HTR-8/SVneo (cell line): ENCODE measurements around the gene ARHGEF12.
A peak's percentile ranks its signal among the peaks of the same experiment; 100 is the strongest.

ENCODE experiments used
- DNase-seq: peaks from one replicate; pipeline ENCODE4 v3.0.0; 2011; ENCODE audit warnings: low spot score, mixed read lengths; ENCODE audit not compliant: insufficient read length
- FAIRE-seq: peaks from 2 replicates; lab custom pipeline; 2011; peaks lifted over from hg19 to GRCh38; lab: Jason Lieb, UNC

The ARHGEF12 gene, protein sequence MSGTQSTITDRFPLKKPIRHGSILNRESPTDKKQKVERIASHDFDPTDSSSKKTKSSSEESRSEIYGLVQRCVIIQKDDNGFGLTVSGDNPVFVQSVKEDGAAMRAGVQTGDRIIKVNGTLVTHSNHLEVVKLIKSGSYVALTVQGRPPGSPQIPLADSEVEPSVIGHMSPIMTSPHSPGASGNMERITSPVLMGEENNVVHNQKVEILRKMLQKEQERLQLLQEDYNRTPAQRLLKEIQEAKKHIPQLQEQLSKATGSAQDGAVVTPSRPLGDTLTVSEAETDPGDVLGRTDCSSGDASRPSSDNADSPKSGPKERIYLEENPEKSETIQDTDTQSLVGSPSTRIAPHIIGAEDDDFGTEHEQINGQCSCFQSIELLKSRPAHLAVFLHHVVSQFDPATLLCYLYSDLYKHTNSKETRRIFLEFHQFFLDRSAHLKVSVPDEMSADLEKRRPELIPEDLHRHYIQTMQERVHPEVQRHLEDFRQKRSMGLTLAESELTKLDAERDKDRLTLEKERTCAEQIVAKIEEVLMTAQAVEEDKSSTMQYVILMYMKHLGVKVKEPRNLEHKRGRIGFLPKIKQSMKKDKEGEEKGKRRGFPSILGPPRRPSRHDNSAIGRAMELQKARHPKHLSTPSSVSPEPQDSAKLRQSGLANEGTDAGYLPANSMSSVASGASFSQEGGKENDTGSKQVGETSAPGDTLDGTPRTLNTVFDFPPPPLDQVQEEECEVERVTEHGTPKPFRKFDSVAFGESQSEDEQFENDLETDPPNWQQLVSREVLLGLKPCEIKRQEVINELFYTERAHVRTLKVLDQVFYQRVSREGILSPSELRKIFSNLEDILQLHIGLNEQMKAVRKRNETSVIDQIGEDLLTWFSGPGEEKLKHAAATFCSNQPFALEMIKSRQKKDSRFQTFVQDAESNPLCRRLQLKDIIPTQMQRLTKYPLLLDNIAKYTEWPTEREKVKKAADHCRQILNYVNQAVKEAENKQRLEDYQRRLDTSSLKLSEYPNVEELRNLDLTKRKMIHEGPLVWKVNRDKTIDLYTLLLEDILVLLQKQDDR (N-terminal part only)

DNA sequence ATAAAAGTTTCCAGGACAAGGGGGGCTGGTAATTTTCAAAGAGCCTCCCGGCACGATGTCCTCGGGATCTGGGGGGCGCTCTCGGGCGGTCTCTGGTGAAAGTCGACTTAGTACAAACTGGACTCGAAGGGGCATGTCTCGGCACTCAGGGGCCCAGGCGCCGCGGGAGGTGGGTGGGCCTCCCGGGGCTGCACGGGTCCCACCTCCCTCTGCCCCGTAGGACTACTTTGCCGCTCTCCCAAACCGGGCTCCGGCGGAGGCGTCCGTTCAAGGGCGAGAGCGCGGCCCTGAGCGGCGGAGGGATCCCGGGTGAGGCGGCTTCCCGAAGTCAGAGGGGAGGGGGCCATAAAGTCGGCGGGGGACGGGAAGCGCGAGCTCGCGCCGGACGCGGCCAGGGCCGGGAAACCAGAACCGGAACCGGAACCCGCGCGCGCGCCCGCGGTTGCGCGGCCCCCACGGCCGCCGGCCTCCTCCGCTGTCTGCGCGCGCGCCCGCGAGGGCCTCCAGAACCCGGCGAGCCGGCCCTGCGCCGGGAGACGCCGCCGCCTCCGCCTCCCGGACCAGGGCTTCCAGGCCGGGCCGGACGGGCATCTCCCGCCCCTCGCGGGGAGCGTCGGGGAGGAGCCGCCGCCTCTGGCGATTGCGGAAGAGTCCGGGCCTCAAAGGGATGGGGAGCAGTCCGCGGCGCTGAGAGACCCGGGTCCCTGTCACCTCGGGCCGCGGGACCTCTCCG is at the start of gene ARHGEF12:
TSS of gene ARHGEF12 (plus strand) at position 506 of the 733 bp plus-strand sequence. CDS start 831 bp downstream, outside the sequence.
- DNase-seq (peak; percentile 82), FAIRE-seq (peak; percentile 77)

DNA sequence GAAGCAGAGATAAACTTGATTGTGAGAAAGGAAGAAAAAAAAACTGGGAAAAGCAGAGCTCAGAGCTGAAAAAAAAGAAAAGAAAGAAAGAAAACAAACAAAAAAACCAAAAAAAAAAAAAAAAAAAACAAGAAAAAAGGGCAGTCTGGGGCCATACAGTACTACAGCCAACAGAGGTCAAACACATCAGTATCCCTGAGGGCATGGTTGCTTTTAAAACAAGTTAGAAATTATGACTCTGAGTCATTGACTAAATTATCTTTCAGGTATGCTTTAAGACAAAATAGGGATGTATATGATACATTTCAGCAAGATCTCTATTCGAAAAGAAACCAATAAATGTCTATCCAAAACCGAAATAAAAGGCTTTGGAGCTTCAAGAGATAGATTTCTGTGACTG is 48.2 kb upstream of the ARHGEF12 start:
- no peak for DNase-seq
- no peak for FAIRE-seq

DNA sequence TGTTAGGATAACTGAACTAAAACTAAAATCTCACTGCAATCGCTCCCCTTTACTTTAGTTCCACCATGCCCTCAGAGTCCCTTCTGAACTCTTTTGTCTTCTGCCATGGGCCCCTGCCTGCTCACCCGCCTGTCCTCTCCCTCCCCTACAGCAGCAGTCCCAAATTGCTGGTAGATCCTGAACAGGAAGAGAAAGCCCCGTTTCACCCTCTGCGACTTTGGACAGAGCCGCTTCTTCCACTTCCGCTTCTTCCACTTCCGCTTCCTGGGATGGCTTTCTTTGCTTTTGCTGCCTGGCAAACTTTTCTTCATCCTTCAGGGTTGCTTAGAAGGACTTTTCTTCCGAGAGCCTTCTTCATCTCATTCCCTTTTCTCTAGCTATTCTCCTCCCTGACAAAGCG is 46.8 kb upstream of the ARHGEF12 start:
- no peak for DNase-seq
- no peak for FAIRE-seq

DNA sequence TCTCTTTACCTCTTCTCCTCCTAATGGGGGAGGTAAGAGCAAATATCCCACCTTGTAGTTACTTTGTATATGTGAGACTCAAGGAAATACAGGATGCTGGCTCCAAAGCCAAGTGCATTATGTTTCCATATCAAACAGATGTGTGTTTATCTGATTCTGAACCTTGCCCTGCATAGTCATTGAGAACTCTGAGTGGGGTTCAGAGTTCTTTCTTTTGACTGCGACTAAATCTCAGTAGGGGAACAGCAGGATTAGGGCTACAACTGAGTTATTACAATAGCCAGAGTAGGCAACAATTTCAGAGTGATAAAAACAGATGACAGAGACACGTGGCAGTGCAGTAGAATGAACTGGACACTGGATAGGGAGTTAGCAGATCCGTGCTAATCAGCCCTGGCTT is 45.3 kb upstream of the ARHGEF12 start:
- no peak for FAIRE-seq
- no peak for DNase-seq

DNA sequence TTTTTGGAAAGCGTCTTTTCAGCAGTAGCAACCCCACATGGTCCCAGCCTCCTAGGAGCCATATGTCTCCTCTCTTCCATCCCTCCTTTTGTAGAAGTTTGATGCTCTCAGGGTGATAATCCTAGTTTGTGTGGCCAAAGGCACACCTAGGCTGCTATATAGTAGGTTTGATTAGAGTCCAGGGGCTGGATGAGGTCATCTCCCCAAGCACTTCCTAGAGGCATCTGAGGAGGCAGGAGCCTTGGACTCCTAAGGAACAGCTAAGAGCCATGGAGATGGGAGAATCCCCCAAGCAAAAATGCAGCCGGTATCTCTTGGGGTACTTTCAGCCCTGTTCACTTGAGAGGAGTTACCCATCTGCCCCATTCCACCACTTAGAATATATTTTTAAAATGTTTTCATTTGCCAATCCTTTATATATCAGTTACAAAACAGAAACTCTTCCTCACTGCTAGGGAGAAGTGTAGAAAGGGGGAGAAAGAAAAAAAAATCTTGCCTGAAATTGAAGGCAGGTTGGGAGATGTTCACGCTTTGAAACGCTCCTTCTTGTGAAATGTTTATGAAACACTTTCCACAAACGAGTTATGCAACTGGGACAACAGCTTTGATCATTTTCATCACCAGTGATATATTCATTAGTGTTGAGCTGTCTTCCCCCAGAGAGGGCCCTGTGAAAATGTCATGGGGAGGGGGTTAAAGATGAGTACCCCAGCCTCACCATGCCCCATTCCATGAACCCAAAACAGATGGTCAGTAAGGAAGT is 43.0 kb upstream of the ARHGEF12 start:
- DNase-seq (no peak), FAIRE-seq (no peak)

DNA sequence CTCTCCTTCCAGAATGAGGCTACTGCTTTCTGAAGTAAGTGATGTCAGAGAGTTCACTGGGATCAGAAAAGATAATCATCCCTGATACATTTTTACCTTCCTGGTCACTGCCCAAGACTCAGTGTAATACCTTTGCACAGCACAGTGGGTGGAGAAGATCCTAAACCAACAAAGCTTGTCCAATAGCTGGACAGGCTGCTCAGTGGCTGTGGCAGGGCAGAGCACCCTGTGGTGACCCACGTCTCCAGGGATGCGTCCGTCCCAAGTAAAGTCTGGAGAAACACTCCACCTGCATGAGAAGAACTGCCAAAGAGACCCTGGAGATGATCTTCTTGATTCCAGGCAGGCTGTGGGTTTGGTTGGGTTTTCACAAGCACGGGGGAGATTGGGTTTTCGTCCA is 42.1 kb upstream of the ARHGEF12 start:
- FAIRE-seq: no peak
- no peak for DNase-seq

DNA sequence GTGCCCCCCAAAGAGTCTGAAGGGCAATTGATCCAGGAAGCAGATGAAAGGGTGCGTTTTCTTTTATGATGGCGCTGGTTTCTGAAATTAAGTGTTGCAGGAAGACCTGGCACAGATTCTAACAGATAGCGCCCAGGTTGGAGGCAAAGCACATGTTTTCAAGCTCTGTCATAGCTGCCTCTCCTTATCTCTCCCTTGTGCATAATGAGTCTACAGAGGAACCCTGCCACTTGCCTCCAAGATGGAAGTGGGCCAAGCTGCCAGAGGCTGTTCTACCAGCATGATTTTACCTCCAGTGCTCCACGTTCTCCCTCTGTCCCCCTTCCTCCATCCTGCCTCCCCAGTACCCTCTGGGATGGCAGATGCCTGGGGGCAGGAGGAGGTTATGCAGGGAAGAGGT is 41.1 kb upstream of the ARHGEF12 start:
- FAIRE-seq (no peak), DNase-seq (no peak)

DNA sequence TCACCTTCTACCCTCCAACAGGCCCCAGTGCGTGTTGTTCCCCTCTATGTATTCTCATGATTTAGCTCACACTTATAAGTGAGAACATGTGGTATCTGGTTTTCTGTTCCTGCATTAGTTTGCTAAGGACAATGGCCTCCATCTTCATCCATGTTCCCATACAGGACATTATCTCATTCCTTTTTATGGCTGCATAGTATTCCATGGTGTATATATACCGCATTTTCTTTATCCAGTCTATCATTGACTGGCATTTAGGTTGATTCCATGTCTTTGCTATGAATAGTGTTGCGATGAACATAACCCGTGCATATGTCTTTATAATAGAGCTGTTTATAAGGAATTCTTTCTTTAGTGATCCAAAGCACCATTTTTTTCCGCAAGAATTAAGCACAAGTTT is 39.7 kb upstream of the ARHGEF12 start:
- DNase-seq (no peak), FAIRE-seq (no peak)

DNA sequence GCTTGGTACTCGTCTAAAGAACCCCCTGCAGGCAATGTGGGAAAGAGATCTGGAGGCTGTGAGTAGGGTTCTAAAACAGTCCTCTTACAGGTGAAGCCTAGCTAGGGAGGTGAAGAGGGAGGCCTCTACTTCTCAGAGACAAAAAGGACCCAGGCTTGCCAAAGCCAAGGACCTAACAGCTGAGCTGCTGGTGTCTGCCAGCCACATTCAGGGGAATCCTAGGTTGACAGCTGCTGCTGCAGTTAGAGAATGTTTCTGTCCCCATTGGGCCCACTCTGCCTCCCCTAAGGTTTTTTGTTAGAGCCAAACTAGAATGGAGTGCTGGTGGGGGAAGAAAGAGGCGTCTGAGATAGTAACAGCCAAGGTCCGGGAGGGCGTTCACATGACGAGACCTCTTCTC is 37.8 kb upstream of the ARHGEF12 start:
- DNase-seq (no peak), FAIRE-seq (no peak)

DNA sequence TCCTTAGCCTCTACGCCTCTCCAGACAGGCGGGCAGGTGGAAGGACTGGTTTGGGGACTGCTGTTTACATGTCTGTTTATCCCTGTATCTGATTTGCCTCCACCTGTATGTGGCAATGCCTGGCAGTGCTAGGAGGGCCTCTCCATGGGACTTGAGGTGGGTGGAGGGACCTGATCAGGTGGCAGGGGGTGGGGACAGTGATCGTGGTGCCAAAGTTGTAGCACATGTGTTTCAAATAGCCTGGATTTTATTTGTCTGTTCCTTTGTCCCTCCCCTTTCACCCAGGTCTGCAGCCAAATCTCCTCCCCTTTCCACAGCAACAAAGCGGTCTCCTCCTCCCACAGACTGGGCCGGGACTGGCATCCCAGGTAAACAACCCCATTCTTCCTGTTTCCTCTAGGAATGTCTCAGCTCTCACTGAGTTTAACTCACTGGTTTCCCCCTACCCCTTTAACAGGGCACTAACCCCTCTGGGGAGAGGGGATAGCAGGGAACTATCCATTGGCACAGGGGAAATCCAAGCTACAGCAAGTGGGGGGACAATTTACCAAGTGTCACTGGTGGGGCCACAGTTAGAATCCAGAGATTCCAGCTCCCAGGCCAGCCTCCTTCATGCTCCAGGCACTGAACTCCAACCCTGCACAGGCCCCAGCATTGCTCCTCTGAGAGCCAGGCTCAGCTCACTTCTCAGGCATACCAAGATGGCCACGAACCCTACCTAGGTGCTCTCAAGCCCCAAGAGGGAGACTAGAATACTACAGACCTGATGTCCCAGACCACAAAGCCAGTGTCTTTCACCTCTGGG is 34.0 kb upstream of the ARHGEF12 start:
- DNase-seq (no peak), FAIRE-seq (no peak)

DNA sequence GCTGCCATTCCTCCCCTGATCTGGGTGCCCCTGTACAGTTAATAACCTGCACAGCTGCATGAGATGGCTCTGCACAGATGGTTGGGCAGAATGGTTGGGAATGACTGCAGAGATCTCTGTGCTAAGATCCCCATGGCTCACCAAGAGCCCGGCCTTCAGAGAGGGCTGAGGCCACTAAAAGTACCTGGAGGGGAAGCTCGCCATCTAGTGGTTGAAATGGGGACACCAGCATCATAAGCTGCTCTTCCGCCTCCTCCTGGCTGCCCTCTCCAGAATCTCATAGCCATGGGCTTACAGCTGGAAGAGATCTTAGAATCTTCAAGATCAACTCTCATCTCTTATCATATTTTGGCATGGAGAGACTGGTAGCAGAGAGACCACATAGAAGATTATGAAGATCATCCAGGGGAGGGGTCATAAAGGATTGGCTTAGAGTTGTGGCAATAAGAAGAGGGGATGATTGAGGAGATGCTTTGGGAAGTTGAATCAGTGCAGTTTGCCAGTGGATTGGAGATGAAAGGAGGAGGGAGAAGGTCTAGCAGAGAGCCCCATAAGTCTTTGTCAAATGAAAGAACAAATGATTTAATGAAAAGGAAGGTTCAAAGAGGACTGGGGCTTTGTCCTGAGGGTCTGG is 33.1 kb upstream of the ARHGEF12 start:
- DNase-seq (peak; percentile 72), FAIRE-seq (peak; percentile 38)

DNA sequence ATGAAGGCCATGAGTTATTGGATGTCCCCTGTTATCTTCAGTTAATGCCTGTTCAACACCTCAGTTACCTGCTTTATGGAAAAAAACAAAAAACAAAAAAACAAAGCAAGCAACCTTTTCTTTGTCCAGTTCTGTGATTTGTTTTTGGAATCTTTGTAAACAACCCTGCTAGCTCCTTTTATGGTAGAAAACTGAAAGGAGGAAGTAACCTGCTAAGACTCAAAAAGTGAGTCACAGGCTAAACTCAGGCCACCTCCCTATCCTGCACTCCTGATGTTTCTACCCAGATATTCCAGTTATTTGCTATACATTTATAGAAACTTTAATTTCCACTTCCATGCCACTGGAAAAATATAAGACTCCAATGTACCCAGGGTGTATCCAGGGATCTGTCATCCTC is 31.7 kb upstream of the ARHGEF12 start:
- FAIRE-seq (no peak), DNase-seq (peak; percentile 23)

DNA sequence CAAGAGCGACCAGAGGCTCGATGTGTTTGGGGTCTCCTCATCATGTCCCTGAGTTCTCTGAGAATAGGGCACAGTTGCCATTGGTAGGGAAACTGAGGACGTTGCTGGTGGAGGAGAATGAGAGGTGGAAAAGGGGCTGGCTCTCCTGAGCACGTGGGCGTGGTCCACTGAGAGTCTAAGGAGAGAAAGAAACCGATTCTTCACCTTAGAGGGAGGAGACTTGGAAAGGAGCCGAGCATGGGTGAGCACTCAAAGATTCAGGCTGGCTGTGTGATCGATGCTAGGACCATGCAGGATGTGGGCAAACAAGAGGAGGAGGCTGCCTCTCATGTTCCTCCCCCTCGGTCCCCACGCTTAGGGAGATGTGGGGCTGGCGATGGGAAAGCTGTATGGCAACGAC is 30.9 kb upstream of the ARHGEF12 start:
- DNase-seq (no peak), FAIRE-seq (no peak)

DNA sequence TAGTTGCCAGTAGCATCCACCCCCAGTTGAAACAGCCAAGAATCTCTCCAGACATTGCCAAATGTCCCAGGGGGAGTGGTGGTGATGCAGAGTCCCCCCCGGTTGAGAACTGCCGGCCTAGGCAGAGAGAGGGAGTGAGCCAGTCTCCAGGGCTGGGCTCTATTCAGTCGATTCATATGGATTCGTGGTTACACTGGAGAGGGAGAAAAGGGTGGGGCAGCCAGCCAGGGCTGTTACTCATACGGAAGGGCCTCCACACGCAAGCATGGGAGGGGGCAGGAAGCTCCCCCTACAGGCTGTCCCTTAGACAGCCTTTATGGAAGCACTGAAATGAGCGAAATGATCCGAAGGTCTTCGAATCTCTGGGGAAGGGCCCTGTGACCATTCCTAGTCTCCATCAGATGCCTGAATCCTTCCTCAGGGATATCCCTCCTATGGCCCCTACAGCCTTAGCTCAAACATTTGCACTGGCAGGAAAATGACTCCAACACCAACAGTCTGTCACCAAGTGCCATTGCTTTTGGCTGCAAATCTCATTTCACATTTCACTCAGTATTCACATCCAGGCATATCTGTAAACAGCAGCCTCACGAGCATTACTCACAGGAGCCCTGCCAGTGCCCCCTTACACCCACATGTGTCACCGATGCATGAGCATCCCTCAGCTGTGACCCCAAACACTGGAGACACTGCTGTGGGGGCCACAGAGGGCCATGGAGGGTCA is 29.5 kb upstream of the ARHGEF12 start:
- FAIRE-seq (peak; percentile 87), DNase-seq (peak; percentile 73)

DNA sequence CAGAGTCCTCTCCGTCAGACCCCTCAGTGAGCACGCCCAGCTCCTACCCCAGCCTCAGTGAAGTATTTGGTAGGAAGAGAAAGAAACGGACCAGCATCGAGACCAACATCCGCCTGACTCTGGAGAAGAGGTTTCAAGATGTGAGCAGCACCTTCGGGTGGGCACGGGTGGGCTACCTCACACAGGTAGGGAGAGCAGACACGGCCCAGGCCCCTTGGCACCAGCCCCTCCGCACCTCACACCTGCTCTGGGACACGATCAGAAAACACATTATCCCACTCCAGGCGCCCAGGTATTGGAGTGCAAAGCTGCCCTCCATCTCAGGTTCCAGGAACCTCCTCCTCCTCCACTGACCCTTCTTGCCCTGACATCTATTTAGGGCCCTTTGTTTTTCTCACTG is 28.7 kb upstream of the ARHGEF12 start:
- DNase-seq: no peak
- FAIRE-seq: no peak

DNA sequence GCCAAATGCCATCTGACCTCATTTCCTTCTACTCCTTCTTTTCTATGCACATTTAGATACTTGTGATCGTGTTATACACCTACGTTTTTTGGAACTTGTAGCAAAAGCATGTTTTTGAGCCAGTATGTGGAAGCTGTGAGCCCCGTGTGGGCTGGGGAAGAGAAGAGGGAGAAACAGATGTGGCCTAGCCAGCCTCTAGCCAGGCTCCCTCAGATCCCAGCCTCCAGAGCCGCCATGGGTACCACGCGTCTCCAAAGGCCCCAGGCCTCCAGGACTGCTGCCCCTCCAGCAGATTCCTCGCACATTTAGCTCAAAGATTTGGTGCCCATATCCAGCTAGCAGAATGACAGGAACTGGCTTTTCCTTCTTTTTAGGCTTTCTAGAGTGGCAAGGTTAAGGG is 28.1 kb upstream of the ARHGEF12 start:
- no peak for DNase-seq
- no peak for FAIRE-seq

DNA sequence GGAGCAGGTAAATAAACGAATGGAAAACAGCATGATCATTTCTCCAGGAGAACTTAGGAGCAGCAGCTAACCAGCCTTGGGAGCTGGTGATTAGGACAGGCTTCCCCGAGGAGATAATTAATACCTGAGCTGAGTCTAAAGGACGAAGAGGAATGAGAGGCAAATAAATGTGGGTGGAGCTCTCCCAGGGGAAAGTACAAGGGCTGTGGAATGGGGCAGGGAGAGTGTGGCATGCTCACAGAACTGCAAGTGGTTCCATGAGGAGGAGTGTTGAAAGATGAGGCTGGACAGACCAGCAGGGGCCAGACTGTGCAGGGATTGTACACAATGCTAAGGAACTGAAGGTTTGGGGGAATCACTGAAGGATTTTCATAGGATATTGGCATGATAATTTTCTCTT is 25.3 kb upstream of the ARHGEF12 start:
- DNase-seq: no peak
- FAIRE-seq: no peak

DNA sequence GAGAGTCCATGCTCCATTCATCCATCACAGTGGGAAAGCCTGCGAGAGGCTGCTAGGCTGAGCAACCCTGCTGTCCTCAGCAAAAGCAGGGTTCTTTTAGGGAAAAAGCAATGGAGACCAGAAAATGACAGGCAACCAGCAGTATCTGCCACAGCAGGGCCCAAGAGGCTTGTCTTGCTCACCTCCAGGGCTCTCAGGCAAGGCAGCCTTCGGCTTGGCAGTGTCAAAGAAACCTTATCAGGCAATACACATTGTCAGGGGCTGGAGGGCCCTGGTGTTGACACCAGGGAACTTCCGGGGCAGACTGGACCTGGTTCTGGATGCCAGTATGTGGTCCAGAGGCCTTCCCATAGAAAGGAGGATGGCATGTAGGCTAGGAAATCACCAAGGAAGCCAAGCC is 21.4 kb upstream of the ARHGEF12 start:
- no peak for FAIRE-seq
- DNase-seq: no peak
